GM19238 (cell line): Measurements from ENCODE around the gene DYRK1A.

Experiments
- DNase-seq: peaks from one replicate; pipeline ENCODE4 v3.0.0; 2011; ENCODE audit warnings: low spot score; ENCODE audit not compliant: insufficient read length

The DYRK1A gene

GRCh38 chr21:37384416-37384815 is 17.8 kb downstream of the DYRK1A start:
- DNase-seq, result no peak

DNA sequence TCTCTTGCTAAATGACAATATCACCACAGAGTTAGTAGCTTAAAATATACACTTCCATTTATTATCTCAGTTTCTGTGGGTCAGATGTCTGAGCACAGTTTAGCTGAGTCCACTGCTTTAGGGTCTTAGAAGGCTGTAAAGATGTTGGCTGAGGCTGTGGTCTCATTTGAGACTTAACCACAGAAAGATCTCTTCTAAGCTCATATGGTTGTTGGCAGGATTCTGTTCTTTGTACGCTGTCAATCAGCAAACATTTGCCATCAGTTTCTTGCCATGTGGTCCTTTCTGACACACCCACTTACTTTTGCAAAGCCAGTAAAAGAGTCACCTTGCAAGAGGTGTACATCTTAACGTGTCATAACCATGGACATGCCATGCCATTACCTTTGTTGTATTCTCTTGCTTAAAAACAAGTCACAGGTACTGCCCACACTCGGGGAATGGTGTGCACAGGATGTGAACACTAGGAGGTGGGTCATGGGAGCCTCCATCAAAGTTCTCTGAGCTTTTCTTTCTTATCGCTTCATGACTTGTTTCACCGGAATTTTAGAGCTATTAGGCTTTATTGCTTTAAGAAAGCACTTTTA is 18.7 kb downstream of the DYRK1A start:
- DNase-seq, result no peak

DNA sequence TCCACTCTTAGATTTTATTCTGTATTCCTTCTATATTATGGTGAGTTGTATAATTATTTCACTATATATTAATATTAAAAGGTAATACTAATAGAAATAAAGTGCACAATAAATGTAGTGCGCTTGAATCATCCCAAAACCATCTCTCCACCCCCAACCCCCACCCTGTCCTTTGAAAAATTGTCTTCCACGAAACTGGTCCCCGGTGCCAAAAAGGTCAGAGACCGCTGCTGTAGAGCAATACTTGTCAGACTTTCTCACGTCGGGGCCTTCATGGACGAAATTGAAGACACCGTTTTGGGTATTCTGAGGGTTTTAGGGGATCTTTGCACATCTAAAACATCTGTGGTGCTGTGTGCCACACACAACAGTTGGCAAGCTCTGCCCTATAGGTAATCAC is 19.6 kb downstream of the DYRK1A start:
- DNase-seq, result no peak

DNA sequence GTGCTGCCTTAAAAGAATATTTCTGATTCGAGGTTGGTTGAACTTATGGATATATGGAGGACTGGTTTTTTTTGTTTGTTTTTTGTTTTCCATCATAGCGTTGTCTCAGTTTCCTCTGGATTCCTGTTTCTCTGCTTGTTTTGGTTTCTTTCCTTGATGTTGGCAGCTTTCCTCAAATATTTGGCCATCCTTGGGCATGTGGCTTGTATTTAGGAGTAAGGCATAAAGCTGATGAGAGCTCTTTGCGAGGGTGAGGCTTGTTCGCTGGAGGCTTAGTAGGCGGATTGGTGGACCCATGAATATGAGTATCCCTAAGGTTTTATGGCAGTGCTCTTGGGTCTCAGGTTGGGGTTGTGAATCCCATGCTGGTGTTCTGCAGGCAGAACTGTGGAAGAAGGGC is 22.9 kb downstream of the DYRK1A start:
- DNase-seq, result no peak

DNA sequence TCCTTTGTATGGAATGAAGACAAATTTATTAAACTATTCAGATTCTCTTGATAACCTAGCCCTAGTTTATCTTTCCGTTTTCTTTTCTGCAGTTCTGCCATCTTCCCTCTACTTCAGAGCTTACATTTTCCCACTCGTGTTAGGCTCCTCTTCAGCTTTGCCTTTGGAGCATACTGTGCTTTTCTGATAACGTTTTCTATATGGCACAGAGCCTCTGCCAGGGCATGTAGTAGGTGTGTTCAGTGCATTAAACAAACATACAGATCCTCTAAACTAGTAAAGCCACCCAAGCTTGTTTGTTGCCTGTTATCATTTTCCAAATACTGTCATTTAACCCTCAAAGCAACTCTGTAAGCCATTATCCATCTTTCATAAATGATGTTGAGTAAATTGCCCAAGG is 25.1 kb downstream of the DYRK1A start:
- DNase-seq, result no peak

- DNase-seq, result no peak
Observed at GRCh38 chr21:37392441-37392840, 25.9 kb downstream of the DYRK1A start.

DNA sequence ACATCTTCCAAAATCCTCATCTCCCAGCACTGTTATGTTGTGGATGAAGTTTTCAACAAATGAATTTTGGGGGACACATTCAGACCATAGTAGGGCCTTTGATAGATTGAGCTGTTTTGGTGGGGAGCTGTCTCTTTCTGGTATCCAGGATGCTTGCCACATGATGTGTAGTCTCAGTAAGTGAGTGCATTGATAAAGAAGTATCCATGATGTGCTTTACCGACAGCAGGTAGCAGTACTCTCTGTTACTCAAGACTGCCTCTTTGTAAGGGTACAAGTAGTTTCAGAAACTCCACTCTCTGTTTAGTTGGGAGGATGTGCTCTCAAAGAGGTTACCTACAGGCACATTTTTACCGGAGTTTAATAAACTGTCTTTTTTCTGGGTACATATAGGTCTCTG is 26.5 kb downstream of the DYRK1A start:
- no peak for DNase-seq

DNA sequence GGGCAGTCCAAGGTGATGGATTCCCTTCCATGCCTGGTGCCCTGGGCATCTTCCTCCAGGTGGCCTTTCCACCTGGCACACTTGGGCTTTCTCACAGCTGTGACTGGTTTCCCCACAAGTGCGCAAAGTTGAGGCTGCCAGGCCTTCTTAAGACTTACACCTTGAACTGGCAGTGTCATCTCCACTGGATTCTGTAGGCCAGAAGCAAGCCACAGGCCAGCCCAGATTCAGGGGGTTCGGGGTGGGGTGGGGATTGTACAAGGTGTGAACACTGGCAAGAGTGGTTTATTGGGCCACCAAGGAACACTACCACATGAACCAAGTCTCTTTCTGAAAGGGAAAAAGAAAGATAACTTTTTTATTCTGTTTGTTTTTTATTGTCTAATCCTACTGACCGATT is 27.2 kb downstream of the DYRK1A start:
- DNase-seq, result no peak

DNA sequence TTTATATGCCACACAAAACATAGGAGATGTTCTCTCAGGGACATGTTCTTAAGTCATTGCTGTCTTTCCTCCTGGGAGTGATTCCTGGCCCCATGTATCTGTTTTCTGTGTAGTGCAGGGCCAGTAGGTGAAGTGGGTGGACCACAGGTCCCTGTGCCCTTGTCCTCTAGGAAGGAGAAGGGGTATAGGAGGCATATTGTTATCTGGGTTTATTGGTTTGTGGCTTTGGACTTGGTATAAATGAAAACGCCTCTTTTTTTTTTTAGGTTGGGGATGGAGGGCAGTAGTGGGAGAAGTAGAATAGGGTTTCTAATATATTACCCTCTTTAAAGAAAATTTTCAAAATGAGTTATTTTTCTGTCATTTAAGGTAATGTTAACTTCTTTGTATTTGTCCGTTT is 29.4 kb downstream of the DYRK1A start:
- DNase-seq, result no peak

GRCh38 chr21:37396855-37397254 is 30.3 kb downstream of the DYRK1A start:
- no peak for DNase-seq

GRCh38 chr21:37398697-37399096 is 32.1 kb downstream of the DYRK1A start:
- no peak for DNase-seq

- DNase-seq, result no peak
Observed at GRCh38 chr21:37402251-37402867, 35.8 kb downstream of the DYRK1A start.

- DNase-seq, result no peak
Observed at GRCh38 chr21:37405629-37406028, 39.1 kb downstream of the DYRK1A start.

DNA sequence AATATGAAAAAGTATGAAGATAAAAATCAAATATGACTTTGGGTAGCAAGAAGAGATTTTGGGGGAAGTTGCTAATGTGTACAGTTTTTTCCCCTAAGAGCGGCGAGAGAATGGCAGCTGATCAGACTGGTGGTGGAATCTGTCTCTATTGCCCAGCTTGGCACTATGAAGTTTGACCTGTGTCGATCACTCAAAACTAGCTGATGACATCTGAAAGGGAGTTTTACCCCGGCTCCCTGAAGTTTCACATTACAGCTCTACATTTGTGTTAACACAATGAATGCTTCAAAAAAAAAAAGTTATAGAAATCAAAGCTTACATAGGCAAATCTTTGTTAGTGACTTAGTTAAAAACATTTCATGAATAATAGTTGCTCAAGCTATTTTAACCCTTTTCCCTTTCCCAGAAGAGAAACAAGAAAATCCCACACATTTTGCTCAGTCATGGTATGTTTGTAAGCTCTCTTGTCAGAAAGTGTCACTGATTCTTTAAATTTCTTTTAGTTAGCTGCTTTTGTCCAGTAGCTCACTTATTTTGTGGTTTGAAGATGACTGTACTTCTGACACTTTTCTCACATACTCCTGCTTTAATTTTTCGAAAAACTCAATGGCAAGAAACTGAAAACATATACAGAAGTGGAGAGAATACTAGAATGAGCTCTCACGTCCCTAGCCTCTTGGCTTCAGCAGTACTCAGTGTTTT is 41.3 kb downstream of the DYRK1A start:
- no peak for DNase-seq

DNA sequence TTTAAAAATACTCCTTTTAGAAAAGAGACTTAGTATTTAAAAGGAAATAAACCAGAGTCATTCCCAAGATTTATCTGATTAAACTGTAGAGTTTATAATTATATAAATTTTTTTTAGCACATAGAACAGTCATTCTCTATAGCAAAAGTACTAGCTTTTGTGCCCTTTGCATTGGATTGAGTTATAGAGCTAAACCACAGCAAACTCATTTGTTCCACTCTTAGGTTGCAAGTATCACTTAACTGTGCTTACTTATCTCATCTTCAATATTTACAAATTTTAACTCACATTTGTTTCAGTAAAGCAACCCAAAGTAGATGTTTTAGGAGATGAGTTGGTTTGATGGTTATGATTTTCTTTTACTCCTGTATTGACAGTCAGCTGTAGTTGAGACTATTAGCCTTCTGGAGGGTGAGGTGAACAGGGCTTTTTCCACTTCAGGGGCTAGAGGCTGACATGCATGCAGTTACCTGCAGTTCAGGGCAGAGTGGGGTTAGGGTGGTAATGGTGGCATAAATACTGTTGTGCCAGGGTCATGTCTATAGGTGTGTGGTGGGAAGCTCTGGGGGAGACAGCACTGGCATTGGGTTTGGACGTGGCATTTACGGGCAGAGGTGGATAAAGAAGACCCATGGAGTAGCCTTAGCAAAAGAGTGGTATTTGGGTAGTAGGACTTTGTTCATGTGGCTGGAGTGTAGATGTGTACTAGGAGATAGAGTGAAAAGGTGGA is 42.1 kb downstream of the DYRK1A start:
- no peak for DNase-seq

GRCh38 chr21:37410639-37411038 is 44.1 kb downstream of the DYRK1A start:
- DNase-seq, result no peak

GRCh38 chr21:37412603-37413360 is 46.2 kb downstream of the DYRK1A start:
- no peak for DNase-seq

- DNase-seq, result no peak
Observed at GRCh38 chr21:37413553-37414291, 47.1 kb downstream of the DYRK1A start.

DNA sequence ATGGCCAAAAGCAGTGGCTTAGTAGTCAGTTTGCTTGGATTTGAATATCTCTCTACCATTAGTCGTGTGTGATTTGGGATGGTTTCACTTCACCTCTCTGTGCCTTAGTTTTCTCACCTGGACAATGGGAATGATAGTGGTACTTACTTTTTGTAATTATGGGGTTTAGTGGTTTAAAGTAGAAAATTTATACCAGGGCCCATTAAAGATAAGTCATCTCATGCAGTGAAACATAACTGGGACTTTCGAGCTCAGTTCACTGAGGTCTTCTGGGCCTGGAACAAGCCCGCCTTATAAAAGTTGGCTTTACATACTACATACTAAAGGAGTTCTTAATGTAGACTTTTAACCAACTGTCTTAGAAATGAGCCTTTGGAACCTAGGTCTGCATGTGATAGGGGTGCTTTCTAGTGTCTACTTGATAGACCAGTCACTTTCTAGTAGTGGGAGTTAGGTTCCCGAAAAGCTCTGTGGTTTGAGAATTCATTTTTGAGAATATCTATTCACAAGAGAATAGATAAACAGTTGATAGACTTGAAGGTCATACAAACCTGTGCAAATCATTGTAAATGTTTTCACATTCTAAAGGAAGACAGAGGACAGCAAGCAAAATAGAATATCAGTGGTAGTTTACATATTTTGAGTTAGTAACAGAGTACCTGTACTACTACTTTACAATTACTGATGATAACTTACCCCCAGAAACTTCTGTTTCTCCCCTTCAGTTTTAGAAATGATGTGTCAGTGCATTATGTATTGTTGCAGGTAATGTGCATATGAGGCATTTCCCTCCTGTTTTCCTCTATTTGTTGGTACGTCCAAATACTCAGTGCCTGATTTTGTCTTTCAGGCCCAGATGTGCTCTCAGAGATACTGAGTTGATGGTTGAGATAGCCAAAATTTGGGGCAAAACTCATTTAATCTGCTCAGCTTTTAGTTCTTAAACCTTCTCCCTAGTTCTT is 48.0 kb downstream of the DYRK1A start:
- DNase-seq, result no peak

DNA sequence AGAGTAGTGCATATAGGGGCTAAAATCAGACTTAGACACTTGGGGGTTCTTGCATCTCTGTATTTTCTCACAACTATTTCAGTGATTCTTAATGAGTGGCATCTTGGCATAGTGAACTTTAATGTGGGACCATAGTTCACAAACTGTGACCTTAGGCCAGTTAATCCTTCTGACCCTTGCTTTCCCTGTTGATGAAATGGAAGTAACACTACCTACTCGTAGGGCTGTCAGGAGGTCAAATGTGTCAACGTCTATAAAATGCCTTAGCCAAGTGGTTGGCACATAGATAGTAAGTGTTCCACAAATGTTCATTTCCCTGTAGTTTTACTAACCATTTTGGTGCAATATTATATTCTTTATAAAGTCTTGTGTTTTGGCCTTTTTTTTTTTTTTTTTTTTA is 49.4 kb downstream of the DYRK1A start:
- DNase-seq, result no peak
